H1 (cell line): ENCODE data around the gene CTPS2. TPM values are rescaled to one million over a fixed set of nuclear protein-coding genes. Genes with fewer than 3 reads are reported as not detected.

ENCODE experiments used
- CTCF ChIA-PET: fragments of 300-600 bp; sonication (Branson Sonifier 250); formaldehyde crosslinking; loops from one replicate; lab custom pipeline; 2021; ENCODE audit not compliant: partially characterized antibody; lab: Charles Lee
- POLR2A ChIA-PET: fragments of 300-600 bp; sonication (Branson Sonifier 250); formaldehyde crosslinking; loops from one replicate; lab custom pipeline; 2021; ENCODE audit warnings: inconsistent platforms; ENCODE audit not compliant: partially characterized antibody; lab: Charles Lee
- DNase-seq, 2 experiments: peaks; one replicate each; pipeline versions ENCODE4 v3.0.0 to v3.0.0-alpha.2; 2010 to 2022; ENCODE audit warnings: low spot score in 2 of 2, low read depth in 1 of 2, mixed read lengths in 1 of 2
- FAIRE-seq: peaks from 2 replicates; lab custom pipeline; 2011; peaks lifted over from hg19 to GRCh38; lab: Jason Lieb, UNC
- H2AFZ ChIP-seq: 2 replicates; pipeline ENCODE4 v1.8.1; 2012; ENCODE audit warnings: low read length, inconsistent platforms
- H2AK5ac ChIP-seq: 2 replicates; pipeline ENCODE4 v1.6.1; 2013; ENCODE audit warnings: low read depth, low read length
- H2BK120ac ChIP-seq: replicated peaks from 2 replicates; pipeline ENCODE3; 2013; ENCODE audit warnings: low read depth, low read length, inconsistent platforms
- H2BK12ac ChIP-seq: 2 replicates; pipeline ENCODE4 v1.6.1; 2013; ENCODE audit warnings: low read depth, low read length
- H2BK15ac ChIP-seq: 2 replicates; pipeline ENCODE4 v1.6.1; 2013; ENCODE audit warnings: low read length
- H2BK20ac ChIP-seq: 2 replicates; pipeline ENCODE4 v1.6.1; 2013; ENCODE audit warnings: low read length
- H2BK5ac ChIP-seq: 2 replicates; pipeline ENCODE4 v1.6.1; 2013; ENCODE audit warnings: low read depth, low read length
- H3K14ac ChIP-seq: 2 replicates; pipeline ENCODE4 v1.6.1; 2013; ENCODE audit warnings: inconsistent platforms; ENCODE audit not compliant: insufficient read length
- H3K18ac ChIP-seq: 2 replicates; pipeline ENCODE4 v1.6.1; 2013; ENCODE audit warnings: low read length; ENCODE audit errors: extremely low read depth
- H3K23ac ChIP-seq: 2 replicates; pipeline ENCODE4 v1.6.1; 2013; ENCODE audit warnings: inconsistent platforms; ENCODE audit not compliant: insufficient read length
- H3K23me2 ChIP-seq: 2 replicates; pipeline ENCODE4 v1.6.1; 2013; ENCODE audit warnings: low read depth, low read length
- H3K27ac ChIP-seq: 2 replicates; pipeline ENCODE4 v1.6.1; 2011; ENCODE audit warnings: low read depth, low read length, inconsistent platforms
- H3K27me3 ChIP-seq, 4 experiments: replicated peaks in 1 of 4; 1 replicate in 1 of 4; 2 replicates in 3 of 4; pipeline versions ENCODE4 v1.6.1 to v1.8.1; 2011 to 2013; ENCODE audit warnings: low read length in 3 of 4, mild to moderate bottlenecking in 3 of 4, inconsistent platforms in 2 of 4, mixed read lengths in 2 of 4, moderate library complexity in 1 of 4; ENCODE audit not compliant: control insufficient read depth in 3 of 4, insufficient read depth in 3 of 4; ENCODE audit errors: extremely low read depth in 1 of 4
- H3K36me3 ChIP-seq, 4 experiments: 2 replicates each; pipeline versions ENCODE4 v1.6.1 to v1.8.1; 2011 to 2013; ENCODE audit warnings: mild to moderate bottlenecking in 4 of 4, low read length in 3 of 4, moderate library complexity in 2 of 4, control low read depth in 1 of 4, inconsistent platforms in 1 of 4; ENCODE audit not compliant: insufficient read depth in 4 of 4, control insufficient read depth in 2 of 4
- H3K4ac ChIP-seq: replicated peaks from 2 replicates; pipeline ENCODE3; 2013; ENCODE audit warnings: low read length, low read depth, mixed read lengths, inconsistent platforms; ENCODE audit not compliant: insufficient read length
- H3K4me1 ChIP-seq, 4 experiments: replicated peaks in 1 of 4; 1 replicate in 1 of 4; 2 replicates in 3 of 4; pipeline versions ENCODE4 v1.6.1 to v1.8.1; 2011 to 2013; ENCODE audit warnings: low read length in 3 of 4, inconsistent platforms in 2 of 4, mixed read lengths in 1 of 4; ENCODE audit not compliant: insufficient read depth in 4 of 4, control insufficient read depth in 3 of 4
- H3K4me2 ChIP-seq, 2 experiments: 2 replicates each; pipeline versions ENCODE4 v1.6.1 to v1.8.1; 2011 to 2013; ENCODE audit warnings: low read depth in 2 of 2, low read length in 2 of 2, control low read depth in 1 of 2, inconsistent platforms in 1 of 2, mild to moderate bottlenecking in 1 of 2; ENCODE audit not compliant: insufficient read depth in 1 of 2
- H3K4me3 ChIP-seq, 4 experiments: fragments of 200-600, 300-600 bp in 1 of 4; sonication (generic), shearing (Covaris generic), sonication (Bioruptor Twin) in 1 of 4; 2 replicates each; pipeline versions ENCODE4 v1.5.1 to v1.8.1; 2011 to 2016; ENCODE audit warnings: low read length in 4 of 4, low read depth in 3 of 4, control low read depth in 2 of 4, inconsistent platforms in 2 of 4, mild to moderate bottlenecking in 2 of 4, mixed read lengths in 1 of 4, moderate library complexity in 1 of 4; ENCODE audit not compliant: insufficient read depth in 2 of 4; ENCODE audit errors: extremely low read depth in 1 of 4
- H3K56ac ChIP-seq: replicated peaks from 2 replicates; pipeline ENCODE3; 2013; ENCODE audit warnings: low read depth, mild to moderate bottlenecking, mixed read lengths, low read length, inconsistent platforms; ENCODE audit not compliant: insufficient read length
- H3K79me1 ChIP-seq: 2 replicates; pipeline ENCODE4 v1.6.1; 2013; ENCODE audit warnings: low read depth, low read length, control low read depth
- H3K79me2 ChIP-seq, 2 experiments: 2 replicates each; pipeline versions ENCODE4 v1.6.1 to v1.8.1; 2012 to 2013; ENCODE audit warnings: low read length in 2 of 2, mild to moderate bottlenecking in 2 of 2, inconsistent platforms in 1 of 2; ENCODE audit not compliant: insufficient read depth in 2 of 2, control insufficient read depth in 1 of 2
- H3K9ac ChIP-seq, 4 experiments: replicated peaks in 1 of 4; 1 replicate in 1 of 4; 2 replicates in 3 of 4; pipeline versions ENCODE4 v1.6.1 to v1.8.1; 2011 to 2013; ENCODE audit warnings: low read depth in 3 of 4, low read length in 3 of 4, control low read depth in 2 of 4, mild to moderate bottlenecking in 2 of 4, moderate library complexity in 2 of 4, inconsistent platforms in 1 of 4; ENCODE audit errors: extremely low read depth in 1 of 4
- H3K9me3 ChIP-seq, 2 experiments: 2 replicates each; pipeline versions ENCODE4 v1.6.1 to v1.8.1; 2012 to 2013; ENCODE audit warnings: mild to moderate bottlenecking in 2 of 2, moderate library complexity in 2 of 2, control low read depth in 1 of 2, inconsistent platforms in 1 of 2, low read depth in 1 of 2, low read length in 1 of 2, mixed read lengths in 1 of 2; ENCODE audit not compliant: insufficient read depth in 2 of 2
- H4K20me1 ChIP-seq, 2 experiments: replicated peaks in 1 of 2; 2 replicates each; pipeline versions ENCODE3 to v1.8.1; 2011 to 2013; ENCODE audit warnings: inconsistent platforms in 2 of 2, low read length in 2 of 2, mild to moderate bottlenecking in 1 of 2; ENCODE audit not compliant: insufficient read depth in 2 of 2, control insufficient read depth in 1 of 2
- H4K5ac ChIP-seq: 2 replicates; pipeline ENCODE4 v1.6.1; 2013; ENCODE audit warnings: low read length, low read depth, mixed read lengths, inconsistent platforms; ENCODE audit not compliant: insufficient read length
- H4K8ac ChIP-seq: 2 replicates; pipeline ENCODE4 v1.8.0; 2013; ENCODE audit warnings: mild to moderate bottlenecking, moderate library complexity, low read length, inconsistent platforms; ENCODE audit not compliant: insufficient read depth; ENCODE audit errors: extremely low read depth
- H4K91ac ChIP-seq: replicated peaks from 2 replicates; pipeline ENCODE3; 2013; ENCODE audit warnings: low read length, mixed read lengths, inconsistent platforms; ENCODE audit not compliant: insufficient read length
- FOSL1 ChIP-seq: IDR thresholded peaks from 2 replicates; pipeline ENCODE4 v1.6.1; 2011; ENCODE audit warnings: mild to moderate bottlenecking, low read depth, low read length, moderate library complexity; ENCODE audit not compliant: insufficient read depth
- NRF1 ChIP-seq: IDR thresholded peaks from 2 replicates; pipeline ENCODE4 v1.6.1; 2011; ENCODE audit warnings: mild to moderate bottlenecking, low read depth, low read length, improper control_type of control experiment
- PHF8 ChIP-seq: fragments of 200-600 bp; sonication (generic); conservative IDR thresholded peaks from 2 replicates; pipeline ENCODE4 v1.7.1; 2012; ENCODE audit warnings: low read depth, mild to moderate bottlenecking, inconsistent platforms, low read length, moderate library complexity
- TAF1 ChIP-seq: IDR thresholded peaks from 2 replicates; pipeline ENCODE4 v1.6.1; 2011; ENCODE audit warnings: mild to moderate bottlenecking, low read depth, low read length
- WGBS, 2 experiments: shearing (Covaris generic) in 1 of 2; methylation state at CpG; one replicate each; pipeline versions ENCODE4 v1.1.6 to v1.1.7; 2013 to 2015; ENCODE audit warnings: low lambda C conversion rate in 2 of 2, mixed read lengths in 2 of 2, inconsistent platforms in 1 of 2, low coverage in 1 of 2, missing lambda C conversion rate in 1 of 2; ENCODE audit not compliant: insufficient replicate concordance in 2 of 2, insufficient coverage in 1 of 2, insufficient read length in 1 of 2; ENCODE audit errors: extremely low coverage in 1 of 2, missing lambda C conversion rate in 1 of 2; 5-methylcytosine and 5-hydroxymethylcytosine counted together
- polyA plus RNA-seq, 7 experiments: library from polyadenylated mRNA; depleted of rRNA in 3 of 7; stranded (reverse) in 5 of 7; unstranded in 2 of 7; fragments of >200 nt in 5 of 7; fragments of 200-250 nt in 2 of 7; gene quantifications; 1 replicate in 5 of 7; 2 replicates in 1 of 7; 4 replicates in 1 of 7; pipeline versions ENCODE4 v1.2.1 to v1.2.3, GENCODE V29; 2011 to 2013; ENCODE audit warnings: missing spikeins in 2 of 7, mixed read lengths in 2 of 7
- total RNA-seq: library from RNA; stranded (reverse); fragmentation: NEBNext Ultra II Directional; extraction: Animal tissue kit (Norgen Biotek cat#: 25700); gene quantifications from 2 replicates; pipeline ENCODE4 v1.2.1, GENCODE V29; 2021

CTPS2 gene
- total and polyA plus RNA-seq, 2 of the 8 experiments (the other 6 are each of a cell fraction or from before 2014, with no cell fraction given), result 17.1 to 34.0 TPM

DNA sequence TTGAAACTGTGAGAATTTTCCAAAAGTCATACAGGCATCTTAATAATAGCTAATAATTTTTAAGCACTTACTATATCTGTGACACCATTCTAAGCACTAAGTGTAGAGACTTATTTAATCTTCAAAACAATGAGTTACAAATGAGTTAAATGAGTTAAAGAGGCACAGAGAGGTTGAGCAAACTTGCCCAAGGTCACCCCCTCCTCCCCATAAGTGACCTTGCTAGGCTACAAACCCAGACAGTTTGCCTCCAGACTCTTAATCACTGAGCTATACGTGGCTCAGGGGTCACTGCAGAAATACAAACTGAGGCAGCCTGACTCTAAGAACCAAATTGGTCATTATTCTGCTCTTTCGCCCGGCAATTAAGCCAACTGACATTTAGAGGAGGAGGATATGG, 15.5 kb downstream of the CTPS2 start:
- Histone ChIP-seq H3K23ac (no peak overlapping the region), H4K20me1 (no peaks in the 10 kb centered on the region), H2BK120ac (no peak overlapping the region), H2BK15ac (no peak overlapping the region), H4K5ac (no peak overlapping the region), H3K14ac (no peak overlapping the region), H2AK5ac (no peak overlapping the region), H3K4me2 (no peak overlapping the region), H3K36me3 (peaks cover 6 to 47% (median 22%) of the 10 kb centered on the region in 4 experiments; a peak in 7 of 8 replicates), H2BK5ac (no peak overlapping the region), H3K4ac (no peak overlapping the region), H3K27ac (no peak overlapping the region), H3K27me3 (no peaks in the 10 kb centered on the region), H4K91ac (no peak overlapping the region), H3K56ac (no peak overlapping the region), H3K4me1 (no peaks in the 10 kb centered on the region), H3K79me2 (no peaks in the 10 kb centered on the region; a peak in 1 of 4 replicates), H3K4me3 (no peak overlapping the region), H2BK20ac (no peak overlapping the region), H2AFZ (no peak overlapping the region), H2BK12ac (no peak overlapping the region), H3K9ac (no peak overlapping the region), H4K8ac (no peak overlapping the region), H3K23me2 (no peaks in the 10 kb centered on the region), H3K9me3 (no peaks in the 10 kb centered on the region), H3K79me1 (no peaks in the 10 kb centered on the region), H3K18ac (no peak overlapping the region)
- CTCF ChIA-PET, result interaction anchor here (0.6 to 1.5 kb wide), 3 partner anchors 10 to 14 kb away, joined by 3 read pairs; no protein-coding TSS in a partner anchor
- DNase-seq (no peak), FAIRE-seq (no peak)
- 95% methylated on average over 3 of the region's 3 CpGs; no CpG with 5 or more reads in 1 of the 2 experiments for WGBS, 2 experiments
- no peak for TF ChIP-seq PHF8
- no peak for TF ChIP-seq FOSL1
- TF ChIP-seq NRF1, result no peak
- no peak for TF ChIP-seq TAF1
- POLR2A ChIA-PET, result interaction anchor here (0.7 to 1.3 kb wide), 2 partner anchors 8 to 15 kb away, joined by 3 to 6 read pairs; partner anchors contain the start of gene CTPS2
